Activated T-helper 9 cell treated with anti-CD3 and anti-CD28 coated beads, Interleukin-2, amount 50 U/mL, for 16 hours (primary cell): Measurements from ENCODE around the gene NOL4.
"Not testable (repeated sequence)": the region's sequence is repeated elsewhere in the genome, so short reads cannot be mapped to it uniquely, and the experiment has no call there.

ENCODE experiments used
- DNase-seq: peaks from one replicate; pipeline ENCODE4 v3.0.0-alpha.2; 2020; ENCODE audit warnings: low read depth

The NOL4 gene, protein sequence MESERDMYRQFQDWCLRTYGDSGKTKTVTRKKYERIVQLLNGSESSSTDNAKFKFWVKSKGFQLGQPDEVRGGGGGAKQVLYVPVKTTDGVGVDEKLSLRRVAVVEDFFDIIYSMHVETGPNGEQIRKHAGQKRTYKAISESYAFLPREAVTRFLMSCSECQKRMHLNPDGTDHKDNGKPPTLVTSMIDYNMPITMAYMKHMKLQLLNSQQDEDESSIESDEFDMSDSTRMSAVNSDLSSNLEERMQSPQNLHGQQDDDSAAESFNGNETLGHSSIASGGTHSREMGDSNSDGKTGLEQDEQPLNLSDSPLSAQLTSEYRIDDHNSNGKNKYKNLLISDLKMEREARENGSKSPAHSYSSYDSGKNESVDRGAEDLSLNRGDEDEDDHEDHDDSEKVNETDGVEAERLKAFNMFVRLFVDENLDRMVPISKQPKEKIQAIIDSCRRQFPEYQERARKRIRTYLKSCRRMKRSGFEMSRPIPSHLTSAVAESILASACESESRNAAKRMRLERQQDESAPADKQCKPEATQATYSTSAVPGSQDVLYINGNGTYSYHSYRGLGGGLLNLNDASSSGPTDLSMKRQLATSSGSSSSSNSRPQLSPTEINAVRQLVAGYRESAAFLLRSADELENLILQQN

DNA sequence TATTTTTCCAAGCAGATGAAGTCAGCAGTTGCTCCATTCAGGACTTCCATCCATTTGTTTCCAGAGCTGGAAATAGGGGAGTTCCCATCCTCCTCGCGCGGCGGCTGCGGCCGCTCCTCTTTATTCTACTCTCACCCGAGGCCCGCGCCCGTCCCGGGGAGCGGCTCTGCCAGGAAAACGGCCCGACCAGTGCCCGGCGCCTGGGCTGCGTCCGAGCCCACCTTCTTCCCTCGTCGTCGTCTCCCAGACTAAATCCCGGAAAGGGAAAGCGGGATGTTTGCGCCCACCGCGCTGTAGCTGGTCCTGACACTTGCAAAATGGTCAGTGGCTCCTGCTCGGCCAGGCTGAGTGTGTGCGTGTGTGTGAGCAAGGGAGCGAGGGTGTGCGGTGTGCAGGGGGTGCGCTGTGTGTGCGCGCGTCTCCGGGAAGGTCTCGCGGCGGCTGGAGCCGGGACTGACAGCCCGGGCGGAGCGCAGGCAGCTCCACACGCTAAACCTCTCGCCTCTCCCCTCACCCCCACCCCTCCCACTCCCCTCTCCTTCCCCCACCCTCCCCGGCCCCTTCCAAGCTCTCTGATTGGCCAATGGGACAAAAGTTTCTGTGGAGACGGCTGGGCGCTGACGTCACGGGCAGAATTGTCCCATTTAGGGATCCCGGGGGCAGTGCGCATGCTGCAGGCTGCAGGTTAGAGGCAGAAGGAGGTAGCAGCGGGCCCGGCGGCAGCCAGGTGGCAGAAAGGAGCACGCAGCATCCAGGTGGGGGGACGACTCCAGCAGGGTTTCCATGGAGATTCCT lies at the start of gene NOL4:
Gene NOL4 (minus strand): TSS at position 491 of the 795 bp plus-strand sequence. CDS start 1,660 bp downstream, outside the sequence.
- no peak for DNase-seq

DNA sequence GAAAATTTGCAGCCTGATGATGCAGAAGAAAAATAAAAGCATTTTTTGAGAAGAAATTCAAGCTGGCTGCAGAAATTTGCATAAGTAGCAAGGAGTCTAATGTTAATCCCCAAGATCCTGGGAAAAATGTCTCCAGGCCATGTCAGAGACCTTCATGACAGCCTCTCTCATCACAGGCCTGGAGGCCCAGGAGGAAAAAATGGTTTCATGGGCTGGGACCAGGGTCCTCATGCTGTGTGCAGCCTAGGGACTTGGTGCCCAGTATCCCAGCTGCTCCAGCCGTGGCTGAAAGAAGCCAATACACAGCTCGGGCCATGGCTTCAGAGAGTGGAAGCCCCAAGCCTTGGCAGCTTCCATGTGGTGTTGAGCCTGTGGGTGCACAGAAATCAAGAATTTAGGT lies 41.3 kb upstream of the NOL4 start:
- not testable (repeated sequence) for DNase-seq

DNA sequence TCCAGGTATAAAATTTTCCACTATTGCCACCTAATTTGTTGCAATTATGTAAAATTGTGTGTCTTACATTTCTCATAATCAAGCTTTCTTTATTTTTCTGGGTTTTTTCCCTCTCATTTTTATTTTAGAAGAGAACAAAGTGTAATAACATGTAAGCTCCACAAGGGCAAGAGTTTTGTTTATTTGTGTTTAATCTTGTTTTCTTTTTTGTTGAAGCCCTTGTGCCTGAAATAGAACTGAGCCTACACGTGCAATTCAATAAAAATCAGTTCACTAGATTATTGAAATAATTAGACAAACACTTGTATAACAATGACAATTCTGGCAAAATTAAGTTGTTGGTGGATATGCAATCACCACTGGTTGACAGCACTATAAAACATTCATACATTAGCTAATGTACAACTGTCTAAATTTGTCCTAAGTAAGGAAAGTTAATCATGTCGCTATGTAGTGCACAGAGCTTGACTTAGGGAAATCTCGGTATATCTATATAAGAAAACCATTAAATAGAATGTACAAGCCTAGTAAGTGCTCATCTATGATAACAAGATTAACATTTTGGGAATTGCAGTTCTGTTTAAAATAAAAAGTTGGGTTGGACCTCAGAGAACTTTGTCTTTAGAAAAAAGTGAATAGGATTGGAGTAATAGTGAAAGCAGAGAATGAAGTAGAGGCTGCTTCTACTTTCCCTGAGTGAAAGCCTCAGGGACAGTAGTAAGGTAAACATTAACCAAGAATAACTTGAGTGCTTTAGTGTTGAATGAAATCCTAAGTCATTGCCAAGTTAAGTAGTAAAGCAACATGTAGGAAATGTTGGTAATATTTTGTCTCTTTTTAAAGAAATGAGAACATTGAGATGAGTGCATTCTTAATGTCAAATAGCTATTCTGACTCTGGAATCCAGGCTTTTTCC lies 37.4 kb upstream of the NOL4 start:
- DNase-seq = no peak

DNA sequence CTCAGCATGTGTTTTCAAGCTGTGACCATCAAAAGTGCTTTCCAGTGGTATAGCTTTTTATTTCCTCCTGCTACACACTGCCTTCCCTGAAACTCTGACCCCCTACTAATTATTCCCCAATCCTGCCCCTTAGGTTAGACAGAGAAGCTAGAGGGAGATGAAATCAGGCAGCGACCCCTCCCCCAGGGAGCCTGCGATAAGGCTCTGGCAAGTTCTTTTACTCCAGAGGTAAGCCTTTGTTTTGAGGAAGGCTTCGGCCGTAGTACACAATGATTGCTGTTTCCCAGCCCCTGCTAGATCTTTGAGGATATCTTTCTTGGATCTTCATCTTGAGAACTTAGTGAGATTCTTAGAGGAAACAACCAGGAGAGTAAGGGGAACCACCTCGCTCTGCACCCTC lies 33.5 kb upstream of the NOL4 start:
- DNase-seq = no peak

DNA sequence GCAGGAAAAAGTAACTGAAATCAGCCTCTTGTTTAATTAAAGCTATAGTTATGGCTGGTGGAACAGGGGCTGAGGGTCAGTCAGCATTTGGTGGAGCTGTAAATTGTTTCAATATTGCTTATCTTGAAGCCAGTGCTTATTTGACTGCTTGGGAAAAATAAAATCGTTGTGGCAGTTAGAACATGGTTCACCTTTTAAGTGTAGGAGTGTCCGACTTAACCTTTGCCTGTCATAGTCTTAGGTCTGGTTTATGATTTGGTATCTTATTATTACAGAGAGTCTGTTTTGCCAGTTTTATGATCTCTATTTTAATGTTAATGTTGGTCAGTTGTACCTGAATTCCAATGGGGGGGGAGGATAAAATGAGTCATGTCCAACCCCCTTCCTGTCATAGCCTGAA lies 27.2 kb upstream of the NOL4 start:
- no peak for DNase-seq

DNA sequence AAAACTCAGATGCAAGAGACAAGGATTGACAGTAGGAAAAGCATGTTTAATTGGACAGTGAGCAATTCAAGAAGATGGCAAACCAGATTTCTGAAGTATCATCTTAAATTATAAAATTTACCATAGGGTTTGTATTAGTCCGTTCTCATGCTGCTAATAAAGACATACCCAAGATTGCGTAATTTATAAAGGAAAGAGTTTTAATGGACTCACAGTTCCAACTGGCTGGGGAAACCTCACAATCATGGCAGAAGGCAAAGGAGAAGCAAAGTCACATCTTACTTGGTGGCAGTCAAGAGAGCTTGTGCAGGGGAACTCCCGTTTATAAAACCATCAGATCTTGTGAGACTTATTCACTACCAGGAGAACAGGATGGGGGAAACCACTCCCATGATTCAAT lies 24.0 kb upstream of the NOL4 start:
- no peak for DNase-seq

DNA sequence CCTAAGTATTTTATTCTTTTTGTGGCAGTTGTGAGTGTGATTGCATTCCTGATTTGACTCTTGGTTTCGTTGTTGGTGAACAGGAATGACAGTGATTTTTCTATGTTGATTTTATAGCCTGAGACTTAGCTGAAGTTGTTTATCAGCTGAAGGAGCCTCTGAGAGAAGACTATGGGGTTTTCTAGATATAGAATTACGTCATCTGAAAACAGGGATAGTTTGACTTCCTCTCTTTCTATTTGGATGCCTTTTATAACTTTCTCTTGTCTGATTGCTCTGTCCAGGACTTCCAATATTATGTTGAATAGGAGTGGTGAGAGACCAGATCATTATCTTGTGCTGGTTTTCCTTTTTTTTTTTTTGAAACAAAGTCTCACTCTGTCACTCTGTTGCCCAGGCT lies 18.0 kb upstream of the NOL4 start:
- DNase-seq = no peak

DNA sequence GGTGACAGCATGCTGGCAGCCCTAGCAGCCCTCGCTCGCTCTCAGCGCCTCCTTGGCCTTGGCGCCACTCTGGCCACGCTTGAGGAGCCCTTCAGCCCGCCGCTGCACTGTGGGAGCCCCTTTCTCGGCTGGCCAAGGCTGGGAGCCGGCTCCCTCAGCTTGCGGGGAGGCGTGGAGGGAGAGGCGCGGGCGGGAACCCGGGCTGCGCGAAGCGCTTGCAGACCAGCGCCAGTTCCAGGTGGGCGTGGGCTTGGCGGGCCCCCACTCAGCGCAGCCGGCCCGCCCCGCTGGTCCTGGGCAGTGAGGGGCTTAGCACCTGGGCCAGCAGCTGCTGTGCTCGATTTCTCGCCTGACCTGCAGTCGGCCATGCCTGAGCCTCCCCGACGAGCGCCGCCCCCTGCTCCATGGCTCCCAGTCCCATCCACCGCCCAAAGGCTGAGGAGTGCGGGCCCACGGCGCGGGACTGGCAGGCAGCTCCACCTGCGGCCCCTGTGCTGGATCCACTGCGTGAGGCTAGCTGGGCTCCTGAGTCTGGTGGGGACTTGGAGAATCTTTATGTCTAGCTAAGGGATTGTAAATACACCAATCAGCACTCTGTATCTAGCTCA lies 9.2 kb upstream of the NOL4 start:
- not testable (repeated sequence) for DNase-seq

DNA sequence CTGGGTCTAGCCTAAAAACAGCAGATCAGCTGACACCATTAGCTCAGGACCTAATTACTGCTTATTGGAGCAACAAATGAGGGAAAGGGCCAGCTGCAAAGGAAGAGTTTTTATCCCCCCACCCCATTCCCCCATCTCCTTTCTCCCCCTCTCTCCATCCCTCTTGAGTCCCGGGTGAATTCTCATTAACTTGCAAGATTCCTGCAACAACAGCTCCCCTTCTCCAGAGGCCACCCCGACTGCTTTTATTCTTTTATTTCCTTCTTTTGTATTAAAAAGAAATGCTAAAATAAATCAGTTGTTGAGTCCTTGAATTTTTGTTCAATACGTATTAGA lies 473 bp upstream of the NOL4 start:
- DNase-seq = no peak

DNA sequence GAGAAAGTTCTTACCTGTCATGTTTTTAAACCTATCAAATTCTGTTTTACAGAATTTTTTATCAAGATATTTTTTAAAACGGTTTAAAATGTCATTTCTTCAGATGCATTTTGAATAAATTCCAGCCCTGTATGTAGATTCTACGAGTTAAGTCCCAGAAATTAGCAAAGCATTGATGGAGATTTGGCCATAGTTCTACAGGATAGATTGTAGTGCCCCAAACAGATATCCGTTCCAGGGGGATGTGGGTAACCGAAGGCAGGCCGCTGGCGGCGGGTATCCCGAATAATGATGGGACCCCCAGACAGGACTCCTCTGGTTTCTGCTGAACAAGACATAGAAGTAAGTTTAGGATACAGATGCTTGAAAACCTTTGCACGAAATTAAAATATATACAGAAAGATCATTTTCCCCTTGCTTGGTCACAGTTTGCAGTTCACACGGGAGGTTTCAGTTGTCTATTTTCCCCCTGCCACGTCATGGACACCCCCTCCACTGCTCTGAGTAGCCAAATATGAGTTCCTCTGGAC lies 755 bp downstream of the NOL4 start:
- DNase-seq = no peak

DNA sequence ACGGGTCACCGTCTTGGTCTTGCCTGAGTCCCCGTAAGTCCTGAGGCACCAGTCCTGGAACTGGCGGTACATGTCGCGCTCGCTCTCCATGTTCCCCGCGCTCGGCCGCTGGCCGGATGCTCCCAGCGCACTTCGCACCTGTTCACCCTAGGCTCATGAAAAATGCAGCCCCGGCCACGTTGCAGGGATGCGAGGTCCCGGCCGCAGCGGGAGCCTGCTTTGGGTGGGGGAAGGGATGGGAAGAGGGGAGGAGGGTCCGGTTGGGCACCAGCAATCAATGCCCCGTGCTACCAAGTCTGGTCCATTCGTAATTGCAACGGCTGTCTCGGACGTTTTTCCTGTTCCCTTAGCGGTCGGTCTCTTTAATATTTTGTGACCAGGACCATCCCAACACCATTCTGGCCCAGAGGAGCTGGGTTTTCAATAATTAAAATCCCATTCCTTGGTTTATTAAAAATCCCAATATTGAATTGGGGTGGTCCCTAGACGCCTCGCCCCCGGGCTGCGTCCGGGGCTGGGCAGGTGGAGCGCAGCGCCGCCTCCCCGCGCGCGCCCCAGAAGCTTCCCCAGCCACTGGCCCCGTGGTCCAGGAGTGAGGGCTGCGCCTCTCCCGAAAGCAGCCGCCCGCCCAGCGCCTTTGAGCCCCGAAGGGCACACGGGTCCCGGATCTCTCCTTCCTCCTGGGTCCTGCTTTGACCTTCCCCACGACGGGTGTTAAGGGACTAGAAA lies 1.4 kb downstream of the NOL4 start:
- no peak for DNase-seq

DNA sequence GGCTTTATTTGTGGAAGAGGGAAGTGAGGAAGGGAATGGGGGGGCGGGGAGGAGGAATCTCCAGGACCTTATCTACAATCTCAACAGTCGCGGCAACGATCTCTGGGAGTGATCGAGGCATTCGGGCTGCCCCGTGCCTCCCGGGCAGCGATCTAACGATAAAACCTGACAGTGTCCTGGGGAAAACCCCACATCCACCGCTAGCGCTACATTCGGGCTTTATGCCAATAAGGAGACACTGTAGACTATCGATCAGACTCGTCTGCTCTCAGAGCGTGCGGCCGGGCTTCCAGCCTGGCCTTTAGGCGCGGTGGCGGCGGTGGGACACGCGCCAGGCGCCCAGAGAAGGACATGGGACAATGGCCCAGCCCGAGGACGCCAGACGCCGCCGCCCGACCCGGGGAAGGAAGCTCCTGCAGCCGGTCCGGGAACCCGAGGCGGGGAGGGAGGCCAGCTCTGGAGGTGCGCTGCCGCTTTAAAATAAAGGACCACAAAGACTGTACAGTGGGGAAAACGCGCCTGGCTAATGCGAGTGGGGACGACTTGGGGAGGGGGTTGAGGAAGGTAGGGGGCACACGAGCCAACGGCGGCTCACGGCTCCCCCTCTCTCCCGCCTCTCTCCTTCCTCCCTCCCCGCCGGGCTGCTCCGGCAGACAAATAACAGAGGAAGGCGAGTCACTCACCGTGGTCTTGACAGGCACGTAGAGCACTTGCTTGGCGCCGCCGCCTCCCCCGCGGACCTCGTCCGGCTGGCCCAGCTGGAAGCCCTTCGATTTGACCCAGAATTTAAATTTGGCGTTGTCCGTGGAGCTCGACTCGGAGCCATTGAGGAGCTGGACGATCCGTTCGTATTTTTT lies 2.2 kb downstream of the NOL4 start:
- no peak for DNase-seq

DNA sequence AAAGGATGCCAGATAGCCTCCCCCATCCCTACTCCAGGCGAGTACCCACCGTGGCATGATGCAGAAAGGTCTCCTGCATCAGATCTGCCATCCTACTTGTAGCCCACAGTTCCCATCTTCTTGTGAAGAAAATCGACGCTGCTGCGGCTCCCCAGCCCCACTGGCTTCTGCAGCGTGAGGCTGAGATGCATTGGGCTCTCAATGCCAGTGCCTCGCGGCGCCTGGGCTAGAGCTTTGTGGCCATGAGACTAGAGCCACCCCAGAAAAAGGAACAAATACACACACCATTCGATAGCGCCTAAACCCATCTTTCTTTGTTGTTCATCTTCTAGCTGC lies 2.8 kb downstream of the NOL4 start:
- no peak for DNase-seq

DNA sequence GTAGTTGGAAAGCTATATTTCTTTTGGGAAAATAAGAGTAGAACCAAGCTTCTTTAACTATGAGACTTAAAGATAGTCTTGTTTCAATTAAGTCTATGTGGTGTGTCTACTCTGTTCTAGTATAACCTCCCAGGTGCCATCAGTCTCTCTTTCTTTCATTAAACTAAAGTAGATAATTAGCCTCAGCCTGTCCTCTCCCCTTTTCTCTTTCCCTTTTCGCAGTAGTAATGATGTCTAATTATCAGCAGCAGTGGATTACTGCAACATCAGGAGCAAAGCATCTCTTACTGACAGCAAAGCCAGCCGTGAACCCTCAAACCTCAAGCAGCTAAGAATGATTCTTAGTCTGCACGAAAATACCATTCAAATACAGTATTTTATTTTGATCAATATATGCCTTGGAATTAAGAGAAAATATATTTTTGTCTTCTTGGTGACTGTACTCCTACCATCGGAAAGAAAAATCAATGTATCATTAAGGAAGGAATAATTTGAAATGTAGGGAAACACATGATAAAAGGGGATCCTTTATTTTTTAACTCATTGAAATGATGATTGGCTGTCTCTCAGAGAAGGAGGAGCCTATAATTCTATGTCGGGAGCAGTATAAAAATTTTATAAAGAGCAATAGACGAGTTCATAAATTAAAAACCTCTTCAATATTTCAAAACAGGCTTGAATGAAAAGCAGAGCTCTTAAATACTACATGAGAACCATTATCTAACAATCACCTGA lies 4.5 kb downstream of the NOL4 start:
- no peak for DNase-seq

DNA sequence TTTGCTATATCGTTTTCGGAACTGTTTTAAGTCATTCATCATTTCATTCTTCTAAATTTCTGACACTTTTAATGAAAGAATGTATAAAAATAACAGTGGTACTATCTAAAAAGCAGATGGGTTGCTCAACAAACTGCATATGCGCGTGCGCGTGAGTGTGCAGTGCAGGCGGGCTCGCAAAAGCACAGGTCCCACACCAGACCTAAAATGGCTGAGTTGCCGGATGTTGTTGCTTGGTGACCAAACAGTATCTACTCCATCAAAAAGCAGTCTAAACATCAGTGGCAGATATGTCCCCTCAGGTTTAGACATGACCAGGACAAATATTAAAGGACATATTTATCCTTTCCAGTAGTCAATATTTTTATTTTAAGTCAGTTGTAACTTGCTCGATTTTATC lies 5.1 kb downstream of the NOL4 start:
- no peak for DNase-seq

DNA sequence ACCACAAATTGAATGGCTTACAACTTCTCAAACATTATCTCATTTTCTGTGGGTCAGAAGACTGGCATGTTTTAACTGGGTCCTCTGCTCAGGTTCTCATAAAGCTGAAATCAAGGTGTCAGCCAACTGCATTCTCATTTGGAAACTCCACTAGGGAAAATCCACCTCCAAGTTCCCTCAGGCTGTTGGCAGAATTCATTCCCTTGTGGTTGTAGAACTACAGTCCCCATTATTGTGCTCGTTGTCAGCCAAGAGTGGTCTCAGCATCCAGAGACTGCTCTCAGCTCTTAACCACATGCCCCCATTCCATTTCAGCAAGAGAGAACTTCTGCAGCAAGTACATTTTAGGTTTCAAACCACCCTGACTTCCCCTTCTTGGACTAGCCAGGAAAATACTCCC lies 12.2 kb downstream of the NOL4 start:
- DNase-seq = no peak

DNA sequence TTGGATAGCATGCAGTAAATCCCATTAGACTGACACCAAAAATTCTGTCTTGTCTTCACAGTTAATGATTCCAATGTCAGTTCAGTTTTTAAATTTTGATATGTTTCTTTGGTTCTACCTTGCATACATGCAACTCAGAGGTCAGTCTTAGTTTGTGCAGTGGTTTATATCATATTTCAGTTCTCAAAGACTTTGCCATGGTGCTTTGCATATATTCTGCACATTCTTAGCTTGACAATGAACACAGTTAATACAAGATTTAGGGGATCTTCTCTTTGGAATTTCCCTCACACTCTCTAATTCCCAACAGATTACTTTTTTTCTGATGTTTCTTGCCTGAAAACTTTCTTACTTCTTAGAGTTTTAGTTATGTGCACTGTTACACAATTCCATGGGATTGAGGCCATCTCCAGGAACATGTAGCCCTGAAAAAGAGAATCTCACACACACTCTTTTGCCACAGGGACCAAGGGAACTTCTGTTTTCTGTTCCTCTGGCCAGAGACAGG lies 17.3 kb downstream of the NOL4 start:
- DNase-seq = no peak

DNA sequence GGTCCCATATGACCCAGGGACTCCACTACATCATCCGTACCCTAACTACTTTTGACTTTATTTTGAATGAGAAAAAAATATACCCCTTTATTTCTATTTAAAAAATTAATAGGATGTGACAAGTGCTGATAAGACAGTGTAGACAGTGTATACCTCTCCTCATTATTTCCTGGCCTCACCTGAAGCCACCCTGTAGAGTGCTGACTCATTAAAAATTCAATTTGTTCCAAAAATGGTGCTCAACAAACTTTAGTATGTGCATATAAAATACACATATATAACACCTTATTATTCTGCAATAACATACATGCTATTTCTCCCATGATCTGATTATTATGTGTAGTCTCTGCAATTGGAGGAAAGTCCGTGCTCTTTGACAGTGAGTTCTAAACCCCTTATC lies 20.8 kb downstream of the NOL4 start:
- no peak for DNase-seq

DNA sequence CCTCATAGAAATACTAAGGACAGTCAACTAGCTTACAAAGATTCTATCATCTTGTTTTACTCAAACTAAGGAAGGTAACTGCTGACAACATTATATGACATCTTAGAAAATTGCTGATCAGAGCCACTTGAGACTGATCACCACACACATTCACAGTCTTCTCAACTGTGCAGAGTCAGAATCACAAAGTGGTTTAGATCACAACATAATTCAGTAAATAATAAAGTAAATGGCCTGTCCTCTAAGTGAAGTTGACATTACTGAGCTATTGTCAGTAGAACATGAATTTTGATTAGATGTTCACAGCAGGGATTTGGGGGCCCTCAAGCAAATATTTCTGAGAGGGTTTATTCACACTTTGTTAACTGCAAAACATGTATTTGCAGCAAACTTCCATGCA lies 28.5 kb downstream of the NOL4 start:
- no peak for DNase-seq
